Choroid plexus epithelial cell (primary cell): Measurements from ENCODE around the gene GAP43.

ENCODE experiments used
- DNase-seq: peaks from one replicate; pipeline ENCODE4 v3.0.0-alpha.2; 2010; ENCODE audit warnings: low read depth
- H3K4me3 ChIP-seq: 2 replicates; pipeline ENCODE4 v1.5.1; 2011; ENCODE audit warnings: low read depth, mild to moderate bottlenecking, control low read depth, low read length, moderate library complexity
- TF ChIP-seq, protein P1 (sequence below): conservative IDR thresholded peaks from 2 replicates; pipeline ENCODE4 v1.5.1; 2011; ENCODE audit warnings: low read depth, mild to moderate bottlenecking, control low read depth, inconsistent platforms, low read length, moderate library complexity

Gene GAP43

GRCh38 chr3:115615001-115615814 is 8.1 kb upstream of the GAP43 start:
- DNase-seq: peak; percentile 74

DNA sequence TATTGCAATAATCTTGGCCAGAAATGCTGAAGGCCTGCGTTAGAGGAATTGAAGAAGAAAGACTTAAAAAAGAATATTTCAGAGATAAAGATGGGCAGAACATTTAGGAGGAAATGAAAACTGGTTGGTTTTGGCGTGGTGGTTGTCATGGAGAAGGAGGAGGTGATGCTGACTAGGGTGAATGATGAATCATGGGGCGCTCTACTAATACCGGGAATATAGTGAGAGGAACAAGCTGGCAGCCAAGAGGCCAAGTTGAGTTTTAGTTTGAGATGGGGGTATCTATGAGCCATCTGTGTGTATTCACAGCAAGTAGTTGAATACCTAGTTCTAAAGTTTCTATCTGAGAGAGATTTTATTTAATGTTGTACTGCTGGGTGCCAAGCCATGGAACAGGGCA is 6.8 kb upstream of the GAP43 start:
- TF ChIP-seq, protein P1, sequence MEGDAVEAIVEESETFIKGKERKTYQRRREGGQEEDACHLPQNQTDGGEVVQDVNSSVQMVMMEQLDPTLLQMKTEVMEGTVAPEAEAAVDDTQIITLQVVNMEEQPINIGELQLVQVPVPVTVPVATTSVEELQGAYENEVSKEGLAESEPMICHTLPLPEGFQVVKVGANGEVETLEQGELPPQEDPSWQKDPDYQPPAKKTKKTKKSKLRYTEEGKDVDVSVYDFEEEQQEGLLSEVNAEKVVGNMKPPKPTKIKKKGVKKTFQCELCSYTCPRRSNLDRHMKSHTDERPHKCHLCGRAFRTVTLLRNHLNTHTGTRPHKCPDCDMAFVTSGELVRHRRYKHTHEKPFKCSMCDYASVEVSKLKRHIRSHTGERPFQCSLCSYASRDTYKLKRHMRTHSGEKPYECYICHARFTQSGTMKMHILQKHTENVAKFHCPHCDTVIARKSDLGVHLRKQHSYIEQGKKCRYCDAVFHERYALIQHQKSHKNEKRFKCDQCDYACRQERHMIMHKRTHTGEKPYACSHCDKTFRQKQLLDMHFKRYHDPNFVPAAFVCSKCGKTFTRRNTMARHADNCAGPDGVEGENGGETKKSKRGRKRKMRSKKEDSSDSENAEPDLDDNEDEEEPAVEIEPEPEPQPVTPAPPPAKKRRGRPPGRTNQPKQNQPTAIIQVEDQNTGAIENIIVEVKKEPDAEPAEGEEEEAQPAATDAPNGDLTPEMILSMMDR: no peak
- no peak for DNase-seq
- no peak overlapping the region for H3K4me3 ChIP-seq

More at GRCh38 chr3:115615001-115615814, 8.1 kb upstream of the GAP43 start:
- H3K4me3 ChIP-seq: no peak overlapping the region
- TF ChIP-seq, protein P1: no peak

GRCh38 chr3:115617591-115617990 is 5.7 kb upstream of the GAP43 start:
- TF ChIP-seq, protein P1: no peak
- DNase-seq: no peak
- no peak overlapping the region for H3K4me3 ChIP-seq

GRCh38 chr3:115624029-115624741 is 875 bp downstream of the GAP43 start:
- TF ChIP-seq, protein P1: no peak
- no peak overlapping the region for H3K4me3 ChIP-seq
- no peak for DNase-seq

DNA sequence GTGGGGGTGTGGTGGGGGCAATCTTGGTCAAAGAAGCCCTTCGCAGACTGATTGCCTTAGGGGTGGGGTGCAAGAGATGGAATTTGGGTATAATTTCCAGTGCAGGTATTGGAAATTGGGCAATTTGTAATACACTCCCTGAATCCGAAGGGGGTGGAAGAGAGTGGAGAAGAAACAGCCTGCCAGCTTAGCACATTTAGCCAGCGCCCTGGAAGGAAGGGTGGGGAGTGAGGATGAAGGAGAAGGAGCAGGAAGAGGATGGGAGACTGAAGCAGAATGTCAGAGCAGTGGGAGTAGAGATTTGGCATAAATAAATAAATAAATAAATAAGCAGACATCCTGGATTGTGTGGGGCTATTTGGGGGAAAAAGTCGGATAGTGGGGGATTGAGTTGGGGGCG is 1.6 kb downstream of the GAP43 start:
- no peak for DNase-seq
- TF ChIP-seq, protein P1: no peak
- H3K4me3 ChIP-seq: no peak overlapping the region

DNA sequence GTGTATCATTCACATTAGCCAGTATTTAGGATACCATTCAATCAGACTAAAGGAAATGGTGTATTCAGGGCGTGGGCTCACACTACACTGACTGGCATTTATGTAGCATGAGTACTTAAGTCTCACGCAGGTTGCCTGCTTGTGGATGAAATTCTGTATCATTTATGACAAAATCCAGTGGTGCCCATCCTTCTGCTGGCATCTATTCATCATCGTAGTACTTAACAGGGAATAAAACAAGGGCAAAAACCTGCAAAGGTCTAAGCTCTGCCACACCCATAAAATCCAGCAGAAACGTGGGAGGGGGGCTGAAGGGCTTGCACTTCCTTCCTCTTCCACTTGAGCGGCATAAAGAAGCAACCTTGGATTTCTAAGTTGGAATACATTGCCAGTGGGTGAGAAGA is 2.7 kb downstream of the GAP43 start:
- TF ChIP-seq, protein P1: no peak
- no peak for DNase-seq
- no peak overlapping the region for H3K4me3 ChIP-seq
